C4-2B (cell line): ENCODE data around the gene FAM222B.

Experiments used
- H3K27ac ChIP-seq: fragments of 450-650 bp; 2 replicates; pipeline ENCODE4 v1.5.1; 2017
- ZFX ChIP-seq: fragments of 450-650 bp; IDR thresholded peaks from 2 replicates; pipeline ENCODE4 v1.6.1; 2017
- TF ChIP-seq, protein P1 (sequence below): fragments of 450-650 bp; conservative IDR thresholded peaks from 2 replicates; pipeline ENCODE4 v1.5.1; 2017; ENCODE audit warnings: mild to moderate bottlenecking

FAM222B gene

DNA sequence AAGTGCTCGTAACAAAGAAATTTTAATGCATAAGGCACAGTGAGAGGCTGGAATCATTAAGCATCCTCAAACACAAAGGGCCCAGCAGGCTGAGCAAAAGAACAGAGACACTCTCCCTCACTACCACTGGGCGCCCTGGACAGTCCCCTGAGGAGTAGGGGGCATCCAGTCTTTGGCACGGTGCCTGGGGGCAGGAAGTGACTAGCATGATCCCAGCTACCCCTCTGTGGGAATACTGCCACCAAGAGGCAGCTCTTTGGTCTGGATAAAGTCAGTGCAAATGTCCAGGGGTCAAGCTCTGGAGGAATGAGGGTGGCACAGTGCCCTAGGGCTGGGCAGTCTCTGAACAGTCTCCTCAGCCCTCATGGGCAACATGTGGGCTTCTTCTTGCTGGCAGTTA lies 128.3 kb downstream of the FAM222B start:
- TF ChIP-seq ZFX: no peak
- TF ChIP-seq, protein P1, sequence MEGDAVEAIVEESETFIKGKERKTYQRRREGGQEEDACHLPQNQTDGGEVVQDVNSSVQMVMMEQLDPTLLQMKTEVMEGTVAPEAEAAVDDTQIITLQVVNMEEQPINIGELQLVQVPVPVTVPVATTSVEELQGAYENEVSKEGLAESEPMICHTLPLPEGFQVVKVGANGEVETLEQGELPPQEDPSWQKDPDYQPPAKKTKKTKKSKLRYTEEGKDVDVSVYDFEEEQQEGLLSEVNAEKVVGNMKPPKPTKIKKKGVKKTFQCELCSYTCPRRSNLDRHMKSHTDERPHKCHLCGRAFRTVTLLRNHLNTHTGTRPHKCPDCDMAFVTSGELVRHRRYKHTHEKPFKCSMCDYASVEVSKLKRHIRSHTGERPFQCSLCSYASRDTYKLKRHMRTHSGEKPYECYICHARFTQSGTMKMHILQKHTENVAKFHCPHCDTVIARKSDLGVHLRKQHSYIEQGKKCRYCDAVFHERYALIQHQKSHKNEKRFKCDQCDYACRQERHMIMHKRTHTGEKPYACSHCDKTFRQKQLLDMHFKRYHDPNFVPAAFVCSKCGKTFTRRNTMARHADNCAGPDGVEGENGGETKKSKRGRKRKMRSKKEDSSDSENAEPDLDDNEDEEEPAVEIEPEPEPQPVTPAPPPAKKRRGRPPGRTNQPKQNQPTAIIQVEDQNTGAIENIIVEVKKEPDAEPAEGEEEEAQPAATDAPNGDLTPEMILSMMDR: no peak
- H3K27ac ChIP-seq: no peak overlapping the region

DNA sequence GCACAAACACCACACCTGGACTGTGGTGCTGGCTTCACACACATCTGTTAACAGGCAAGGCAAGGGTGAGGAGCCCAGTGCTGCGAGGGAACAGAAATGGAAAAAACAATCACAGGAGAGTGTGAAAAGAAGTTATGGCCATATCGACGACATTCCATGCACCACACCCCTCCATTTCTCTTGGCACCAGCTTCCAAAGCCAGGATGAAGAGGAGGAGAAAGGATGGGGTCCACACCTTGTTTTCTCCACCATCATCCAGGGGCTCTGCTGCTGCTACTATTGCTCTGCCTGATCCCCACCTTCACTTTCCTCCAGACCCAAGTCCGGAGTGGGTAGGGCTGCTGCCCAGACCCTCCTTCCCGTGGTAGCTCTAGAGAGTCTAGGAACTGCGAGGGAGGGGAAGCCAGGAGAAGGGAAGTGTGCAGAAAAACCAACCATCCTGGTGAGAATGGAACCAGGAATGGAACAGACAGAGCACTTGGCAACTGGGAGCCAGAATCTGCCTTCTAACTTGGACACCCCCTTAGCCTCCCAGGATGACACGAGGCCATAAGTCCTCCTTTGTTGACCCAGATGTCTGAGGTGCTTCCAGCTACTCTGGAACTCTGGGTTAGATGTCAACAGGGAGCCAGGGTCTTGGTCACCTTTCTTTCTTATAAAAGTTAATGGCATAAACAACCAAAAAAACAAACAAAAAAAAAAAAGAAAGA lies 129.7 kb downstream of the FAM222B start:
- no peak for TF ChIP-seq ZFX
- TF ChIP-seq, protein P1: no peak
- H3K27ac ChIP-seq: no peak overlapping the region

DNA sequence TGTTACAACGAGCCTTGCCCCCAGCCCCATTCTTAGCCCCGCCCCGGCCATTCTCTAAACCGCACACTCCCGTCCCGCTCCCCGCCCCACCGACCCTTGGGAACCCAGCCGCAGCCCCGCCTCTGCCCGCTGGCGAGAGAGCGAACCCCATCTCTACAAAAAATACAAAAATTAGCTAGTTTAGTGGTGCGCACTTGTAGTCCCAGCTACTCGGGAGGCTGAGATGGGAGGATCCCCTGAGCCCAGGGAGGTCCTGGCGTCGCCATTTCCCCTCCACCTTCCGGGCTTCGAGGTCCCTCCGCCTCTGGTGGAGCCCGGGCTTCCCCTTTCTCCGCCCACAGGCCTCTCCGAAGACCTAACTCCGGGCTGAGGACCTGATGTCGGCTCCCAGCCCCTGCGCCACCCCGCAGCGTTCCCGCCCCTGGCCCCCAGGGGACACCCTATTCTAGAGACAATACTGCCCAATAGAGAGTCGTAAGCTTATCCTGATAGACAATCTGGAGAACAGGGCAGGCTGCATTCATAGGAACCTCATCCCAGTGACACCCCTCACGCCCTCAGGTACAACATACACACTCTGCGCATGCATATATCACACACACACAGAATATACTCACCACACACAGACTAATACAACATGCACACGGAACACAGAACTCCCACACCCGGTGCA lies 130.4 kb downstream of the FAM222B start:
- no peak overlapping the region; the same call in 1 of the 2 replicates for H3K27ac ChIP-seq
- TF ChIP-seq, protein P1: no peak
- TF ChIP-seq ZFX: no peak

DNA sequence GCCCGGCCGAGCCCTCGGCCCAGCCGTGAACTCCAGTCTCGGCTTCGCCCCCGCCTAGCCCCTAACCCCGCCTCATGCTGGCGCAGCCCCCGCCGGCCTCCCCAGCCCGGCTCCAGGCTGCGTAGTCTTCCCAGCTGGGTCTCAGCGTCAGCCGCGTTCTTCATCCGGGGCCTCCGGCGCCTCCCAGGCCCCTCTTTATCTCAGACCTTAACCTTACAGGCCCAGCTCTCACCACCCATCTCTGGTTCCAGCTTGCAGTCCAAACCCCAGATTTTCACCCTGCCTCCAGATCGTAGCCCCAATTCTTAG lies 130.9 kb downstream of the FAM222B start, which contains the start of gene PROCA1:
Gene PROCA1 (minus strand): TSS at position 166 of the 309 bp plus-strand sequence. CDS start 228 bp downstream, outside the sequence.
- peak within 1 kb of the TSS; percentile 57 for H3K27ac ChIP-seq
- TF ChIP-seq ZFX: no peak
- TF ChIP-seq, protein P1: no peak

DNA sequence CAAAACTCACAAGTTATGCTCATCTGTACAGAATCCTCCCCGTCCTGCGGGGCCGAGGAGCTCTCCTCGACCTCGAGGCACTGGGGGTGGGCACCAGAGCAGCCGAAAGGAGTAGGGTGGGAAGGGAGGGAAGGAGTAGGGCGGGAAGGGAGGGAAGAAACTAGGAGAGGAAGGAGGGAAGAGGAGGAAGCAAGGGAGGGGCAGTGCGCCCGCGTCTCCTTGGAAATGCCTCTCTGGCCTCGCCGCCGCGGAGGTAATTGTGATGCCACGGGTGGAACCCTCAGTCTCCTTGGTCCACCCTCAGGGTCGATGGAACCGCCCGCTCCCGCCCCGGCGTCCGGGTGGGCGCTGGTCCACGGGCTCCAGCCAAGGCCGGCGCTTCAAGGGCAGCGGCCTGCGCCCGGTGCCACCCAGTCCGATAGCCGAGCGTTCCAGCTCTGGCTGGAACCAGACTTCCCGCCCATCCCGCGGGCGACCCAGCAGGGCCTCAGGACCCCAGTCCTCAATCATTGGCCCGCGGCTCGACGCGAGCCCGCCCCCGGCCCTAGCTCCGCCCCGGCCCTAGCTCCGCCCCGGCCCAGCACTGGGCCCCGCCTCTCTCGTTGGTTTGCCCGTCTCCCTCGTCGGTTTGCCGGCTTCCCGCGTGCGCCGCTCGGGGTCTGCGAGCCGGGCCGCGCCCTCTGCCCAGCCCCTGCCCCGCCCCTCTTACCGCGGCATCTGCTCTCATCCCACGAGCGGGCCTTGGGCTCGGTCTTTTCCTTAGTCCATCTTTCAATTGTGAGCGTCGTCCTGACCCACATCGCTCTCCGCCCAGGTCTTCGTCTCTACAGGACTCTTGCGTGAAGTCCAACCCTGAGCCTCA lies 131.5 kb downstream of the FAM222B start:
- TF ChIP-seq, protein P1: no peak
- TF ChIP-seq ZFX: peak; percentile 28; the same call in 1 of the 2 replicates
- peak overlapping the region; percentile 57 for H3K27ac ChIP-seq

DNA sequence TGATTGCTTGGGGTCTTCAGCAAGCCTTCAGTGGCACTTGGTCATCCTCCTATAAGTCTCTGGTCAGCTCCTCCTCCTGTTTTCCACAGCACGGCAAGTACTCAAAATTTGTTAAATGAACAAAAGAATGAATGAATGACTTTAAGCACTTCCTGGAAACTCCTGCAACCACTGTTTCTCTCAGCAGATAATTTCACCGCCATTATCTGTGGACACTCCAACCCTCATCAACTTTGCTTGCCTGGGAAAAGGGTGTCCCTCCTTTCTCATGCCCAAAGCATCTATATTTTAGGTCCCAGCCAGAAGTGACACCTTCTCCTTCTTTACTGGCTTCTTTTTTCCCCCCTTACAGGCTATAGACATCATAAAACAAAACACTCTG lies 135.3 kb downstream of the FAM222B start:
- no peak overlapping the region for H3K27ac ChIP-seq
- no peak for TF ChIP-seq ZFX
- TF ChIP-seq, protein P1: no peak
